Esophagus squamous epithelium (tissue), 4 donors: ENCODE measurements around the gene SKI.

Source experiments
- POLR2A ChIP-seq, 4 donors: fragments of 450-650 bp; IDR thresholded peaks; one replicate each; pipeline ENCODE4 v1.6.1; 2017; ENCODE audit warnings: antibody characterized with exemption in 4 of 4, mild to moderate bottlenecking in 4 of 4, moderate library complexity in 3 of 4
- TF ChIP-seq, protein P1 (sequence below), 6 experiments: fragments of 450-650 bp in 4 of 6; fragments of 200-600 bp in 2 of 6; sonication (generic) in 2 of 6; IDR thresholded peaks; one replicate each; pipeline ENCODE4 v1.5.1; 2016 to 2019; ENCODE audit warnings: antibody characterized with exemption in 6 of 6, mild to moderate bottlenecking in 4 of 6, moderate library complexity in 4 of 6

DNA sequence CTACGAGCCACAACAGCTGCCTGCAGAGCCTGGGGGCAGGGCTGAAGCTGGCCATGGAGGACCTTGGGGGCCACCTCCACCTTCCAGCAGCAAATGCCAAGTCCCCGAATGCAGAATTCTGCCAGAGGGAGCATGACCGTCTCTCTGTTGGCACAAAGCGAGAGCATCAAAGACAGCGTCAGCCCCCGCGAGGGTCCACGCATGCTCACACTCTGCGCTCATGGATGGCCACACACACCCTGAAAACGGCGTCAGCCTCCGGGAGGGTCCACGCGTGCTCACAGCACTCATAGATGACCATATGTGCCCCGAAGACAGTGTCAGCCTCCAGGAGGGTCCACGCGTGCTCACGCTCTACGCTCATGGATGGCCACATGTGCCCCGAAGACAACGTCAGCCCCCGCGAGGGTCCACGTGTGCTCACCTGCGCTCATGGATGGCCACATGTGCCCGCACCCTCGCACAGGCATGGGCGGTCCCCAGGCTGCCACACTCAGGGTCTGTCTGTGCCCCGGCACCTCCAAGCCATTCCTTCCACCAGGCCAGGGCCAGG is 116.7 kb downstream of the SKI start:
- TF ChIP-seq, protein P1, sequence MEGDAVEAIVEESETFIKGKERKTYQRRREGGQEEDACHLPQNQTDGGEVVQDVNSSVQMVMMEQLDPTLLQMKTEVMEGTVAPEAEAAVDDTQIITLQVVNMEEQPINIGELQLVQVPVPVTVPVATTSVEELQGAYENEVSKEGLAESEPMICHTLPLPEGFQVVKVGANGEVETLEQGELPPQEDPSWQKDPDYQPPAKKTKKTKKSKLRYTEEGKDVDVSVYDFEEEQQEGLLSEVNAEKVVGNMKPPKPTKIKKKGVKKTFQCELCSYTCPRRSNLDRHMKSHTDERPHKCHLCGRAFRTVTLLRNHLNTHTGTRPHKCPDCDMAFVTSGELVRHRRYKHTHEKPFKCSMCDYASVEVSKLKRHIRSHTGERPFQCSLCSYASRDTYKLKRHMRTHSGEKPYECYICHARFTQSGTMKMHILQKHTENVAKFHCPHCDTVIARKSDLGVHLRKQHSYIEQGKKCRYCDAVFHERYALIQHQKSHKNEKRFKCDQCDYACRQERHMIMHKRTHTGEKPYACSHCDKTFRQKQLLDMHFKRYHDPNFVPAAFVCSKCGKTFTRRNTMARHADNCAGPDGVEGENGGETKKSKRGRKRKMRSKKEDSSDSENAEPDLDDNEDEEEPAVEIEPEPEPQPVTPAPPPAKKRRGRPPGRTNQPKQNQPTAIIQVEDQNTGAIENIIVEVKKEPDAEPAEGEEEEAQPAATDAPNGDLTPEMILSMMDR (IDR thresholded peaks at IDR 0.05), result no peak
- TF ChIP-seq POLR2A (IDR thresholded peaks at IDR 0.05), result no peak
